Tibial nerve (tissue), 4 donors: ENCODE results near the gene INPP4B.

Source experiments
- EP300 ChIP-seq, 2 donors: sonication (generic); formaldehyde crosslinking; IDR thresholded peaks; one replicate each; pipeline ENCODE4 v1.6.1; 2017; ENCODE audit warnings: antibody characterized with exemption in 2 of 2, mild to moderate bottlenecking in 1 of 2
- POLR2A ChIP-seq, 2 donors: fragments of 450-650 bp; IDR thresholded peaks; one replicate each; pipeline ENCODE4 v1.6.1; 2017; ENCODE audit warnings: antibody characterized with exemption in 2 of 2, mild to moderate bottlenecking in 2 of 2, moderate library complexity in 2 of 2
- TF ChIP-seq, protein P1 (sequence below), 5 experiments: fragments of 200-600 bp in 3 of 5; fragments of 450-650 bp in 2 of 5; sonication (generic) in 3 of 5; IDR thresholded peaks; one replicate each; pipeline ENCODE4 v1.5.1; 2016 to 2019; ENCODE audit warnings: antibody characterized with exemption in 5 of 5, mild to moderate bottlenecking in 3 of 5, moderate library complexity in 2 of 5

GRCh38 chr4:142818031-142818430, 28.1 kb downstream of the INPP4B start:
- TF ChIP-seq, protein P1, sequence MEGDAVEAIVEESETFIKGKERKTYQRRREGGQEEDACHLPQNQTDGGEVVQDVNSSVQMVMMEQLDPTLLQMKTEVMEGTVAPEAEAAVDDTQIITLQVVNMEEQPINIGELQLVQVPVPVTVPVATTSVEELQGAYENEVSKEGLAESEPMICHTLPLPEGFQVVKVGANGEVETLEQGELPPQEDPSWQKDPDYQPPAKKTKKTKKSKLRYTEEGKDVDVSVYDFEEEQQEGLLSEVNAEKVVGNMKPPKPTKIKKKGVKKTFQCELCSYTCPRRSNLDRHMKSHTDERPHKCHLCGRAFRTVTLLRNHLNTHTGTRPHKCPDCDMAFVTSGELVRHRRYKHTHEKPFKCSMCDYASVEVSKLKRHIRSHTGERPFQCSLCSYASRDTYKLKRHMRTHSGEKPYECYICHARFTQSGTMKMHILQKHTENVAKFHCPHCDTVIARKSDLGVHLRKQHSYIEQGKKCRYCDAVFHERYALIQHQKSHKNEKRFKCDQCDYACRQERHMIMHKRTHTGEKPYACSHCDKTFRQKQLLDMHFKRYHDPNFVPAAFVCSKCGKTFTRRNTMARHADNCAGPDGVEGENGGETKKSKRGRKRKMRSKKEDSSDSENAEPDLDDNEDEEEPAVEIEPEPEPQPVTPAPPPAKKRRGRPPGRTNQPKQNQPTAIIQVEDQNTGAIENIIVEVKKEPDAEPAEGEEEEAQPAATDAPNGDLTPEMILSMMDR (IDR thresholded peaks at IDR 0.05), result no peak
- no peak for TF ChIP-seq EP300 (IDR thresholded peaks at IDR 0.05)
- no peak for TF ChIP-seq POLR2A (IDR thresholded peaks at IDR 0.05)
